ENCODE results near the gene NBEAL2.

GRCh38 chr3:47000198-47000815 is 20.8 kb downstream of the NBEAL2 start:
- no peak for TF ChIP-seq EZH2 (IDR thresholded peaks at IDR 0.05; ENCODE audit: borderline replicate concordance, low read length)
- no peak for TF ChIP-seq CTCF (IDR thresholded peaks at IDR 0.05; ENCODE audit: low read length)
